Dermis blood vessel endothelial cell (primary cell): ENCODE results near the gene KCNQ1. TPM values are rescaled to one million over a fixed set of nuclear protein-coding genes. Genes with fewer than 3 reads are reported as not detected.
A peak's percentile ranks its signal among the peaks of the same experiment; 100 is the strongest.

Experiments used
- DNase-seq: peaks from one replicate; pipeline ENCODE4 v3.0.0; 2010
- total RNA-seq: library from RNA; depleted of rRNA; stranded (reverse); fragments of >200 nt; gene quantifications from 2 replicates; pipeline ENCODE4 v1.2.3, GENCODE V29; 2014

KCNQ1 gene
- total RNA-seq, 1 donor from 2014 or later = 0.34 TPM

DNA sequence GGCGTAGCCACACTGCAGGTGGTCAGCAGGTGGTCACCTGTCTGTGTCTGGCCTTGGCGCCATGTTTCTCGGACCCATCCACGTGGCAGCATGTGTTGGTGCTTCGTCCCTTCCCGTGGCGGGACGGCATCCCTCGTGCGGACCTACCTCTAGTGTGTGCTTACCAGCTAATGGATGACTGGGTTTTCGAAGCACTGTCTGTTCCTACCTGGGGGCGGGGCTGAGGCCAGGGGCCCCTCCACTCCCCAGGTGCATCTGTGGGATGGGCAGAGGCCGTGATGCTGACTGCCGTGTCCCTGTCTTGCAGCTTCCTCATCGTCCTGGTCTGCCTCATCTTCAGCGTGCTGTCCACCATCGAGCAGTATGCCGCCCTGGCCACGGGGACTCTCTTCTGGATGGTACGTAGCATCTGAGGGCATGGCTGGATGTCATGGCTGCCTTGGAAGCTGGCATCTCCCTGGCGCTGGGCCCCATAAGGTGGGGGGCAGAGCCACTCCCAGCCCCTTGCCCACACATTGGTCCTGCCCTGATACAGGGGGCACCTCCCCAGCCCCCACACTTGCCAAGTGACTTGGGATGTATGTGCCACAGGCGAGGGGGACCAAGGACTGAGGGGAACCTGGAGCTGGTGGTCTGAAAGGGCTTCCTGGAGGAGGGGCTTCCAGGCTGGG lies 82.9 kb downstream of the KCNQ1 start:
- no peak for DNase-seq

DNA sequence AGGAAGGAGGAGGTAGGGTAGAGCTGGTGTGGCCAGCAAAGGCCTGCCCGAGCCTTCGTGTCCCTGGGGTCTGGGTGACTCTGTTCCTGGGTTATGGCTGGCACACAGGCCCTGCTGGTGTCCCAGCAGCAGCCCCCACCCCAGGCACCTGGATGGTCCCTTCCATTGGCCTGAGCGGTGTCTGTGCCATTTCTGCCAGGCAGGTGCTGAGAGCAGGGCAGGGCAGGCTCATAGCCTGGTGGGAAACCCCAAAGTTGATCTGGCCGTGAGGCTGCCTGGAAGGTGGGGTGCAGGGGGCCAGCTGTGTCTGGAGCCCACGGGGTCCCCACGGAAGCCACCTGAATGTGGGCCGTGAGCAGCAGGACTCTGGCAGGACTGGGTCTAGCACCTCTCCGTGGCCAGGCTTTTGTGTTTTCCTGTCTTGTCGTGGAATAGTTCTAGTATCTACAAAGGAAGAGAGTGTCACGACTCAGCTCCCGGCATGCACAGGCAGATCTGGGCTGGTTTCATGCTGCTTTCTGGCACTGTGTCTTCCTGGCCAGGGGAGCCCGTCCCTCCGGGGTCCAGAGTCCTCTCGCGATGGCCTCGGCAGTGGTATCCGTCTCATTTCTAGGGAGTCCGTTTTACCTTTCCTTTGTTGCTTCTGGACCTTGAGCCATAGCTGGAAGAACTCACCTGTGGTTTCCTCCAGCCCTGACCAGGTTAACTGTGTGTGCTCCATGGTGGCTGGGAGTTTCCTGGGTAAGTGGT lies 83.7 kb downstream of the KCNQ1 start:
- DNase-seq = no peak

DNA sequence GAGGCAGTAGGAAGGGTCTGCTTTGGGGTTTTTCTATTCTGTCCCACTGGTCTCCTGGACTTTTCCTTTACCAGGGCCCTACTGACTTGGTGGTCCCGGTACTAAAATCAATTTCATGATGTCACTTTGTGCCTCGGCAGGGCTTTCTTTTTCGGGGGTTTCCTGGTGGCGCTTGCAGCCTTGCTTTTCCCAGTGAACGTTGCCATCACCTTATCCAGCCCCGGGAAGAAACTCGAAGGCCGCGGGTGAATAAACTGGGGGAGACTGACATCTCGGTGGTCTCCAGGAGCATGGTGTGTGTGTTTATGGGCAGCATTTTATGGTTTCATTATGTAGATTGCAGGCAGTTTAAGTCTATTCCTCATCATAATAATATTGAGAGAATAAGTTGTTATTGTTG lies 84.4 kb downstream of the KCNQ1 start:
- DNase-seq = no peak

DNA sequence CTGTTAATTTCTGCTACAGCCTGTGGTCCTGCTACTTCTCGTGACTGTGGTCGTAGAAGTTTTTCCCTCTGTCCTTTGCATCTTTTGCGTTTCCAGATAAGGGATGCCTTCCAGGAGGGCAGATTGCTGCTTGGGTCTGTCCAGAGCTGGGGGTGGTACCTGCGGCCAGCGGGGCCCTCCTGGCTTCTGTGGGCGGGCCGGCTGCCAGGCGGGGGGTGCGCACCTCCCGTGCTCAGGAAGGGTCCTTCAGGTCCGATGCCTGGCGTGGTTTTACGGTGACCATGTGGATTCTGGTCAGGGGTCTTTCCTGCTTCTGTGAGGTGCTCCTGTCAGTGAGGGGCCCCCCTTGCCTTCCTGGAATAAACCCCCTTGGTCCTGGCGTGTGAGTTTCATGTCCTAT lies 84.8 kb downstream of the KCNQ1 start:
- no peak for DNase-seq

DNA sequence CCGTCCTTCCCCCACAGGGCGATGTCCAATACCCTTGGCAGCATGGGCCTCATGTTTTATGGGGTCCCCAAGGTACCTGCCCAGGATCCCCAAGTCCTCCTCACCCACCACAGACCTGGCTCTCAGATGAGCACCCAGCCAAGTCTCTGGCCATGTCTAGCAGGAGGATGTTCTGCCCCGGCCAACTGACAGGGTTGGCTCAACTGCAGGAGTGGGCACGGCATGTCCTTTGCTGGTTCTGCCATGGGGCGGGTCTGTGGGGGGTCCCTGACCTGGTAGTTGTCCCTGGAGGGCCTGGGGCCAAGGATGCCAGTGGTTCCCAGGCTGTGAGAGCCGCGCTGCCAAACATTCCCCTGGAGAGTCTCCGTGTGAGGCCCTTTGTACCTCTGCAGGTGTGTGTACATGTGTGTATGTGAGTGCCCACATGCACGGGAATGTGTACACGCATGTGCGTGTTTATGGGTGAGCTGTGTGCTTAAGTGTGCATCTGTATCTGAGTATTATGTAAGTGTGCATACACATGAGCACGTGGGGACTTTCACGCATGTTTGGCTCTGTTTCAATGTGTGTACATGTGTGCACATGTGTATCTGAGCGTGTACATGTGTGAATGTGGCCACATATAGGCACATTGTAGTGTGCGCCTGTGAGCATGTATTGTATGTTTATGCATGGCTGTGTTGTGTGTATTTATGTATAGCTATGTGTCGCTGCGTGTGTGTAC lies 85.5 kb downstream of the KCNQ1 start:
- no peak for DNase-seq

DNA sequence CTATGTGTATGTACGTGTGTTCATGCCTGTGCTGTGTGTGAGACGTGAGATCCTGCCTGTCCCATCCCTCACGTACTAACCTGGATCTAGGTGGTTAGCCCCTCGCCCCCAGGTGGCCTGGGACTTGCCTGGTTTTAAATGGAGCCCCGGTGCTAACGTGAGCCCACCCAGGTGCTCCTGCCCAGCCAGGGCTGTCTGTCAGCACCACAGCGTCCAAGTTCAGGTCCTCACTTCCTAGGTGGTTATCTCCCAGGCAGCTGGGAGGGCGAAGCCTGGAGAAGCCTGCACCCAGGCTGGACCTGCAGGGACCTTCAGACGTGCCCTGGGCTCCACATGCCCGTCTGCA lies 86.0 kb downstream of the KCNQ1 start:
- no peak for DNase-seq

DNA sequence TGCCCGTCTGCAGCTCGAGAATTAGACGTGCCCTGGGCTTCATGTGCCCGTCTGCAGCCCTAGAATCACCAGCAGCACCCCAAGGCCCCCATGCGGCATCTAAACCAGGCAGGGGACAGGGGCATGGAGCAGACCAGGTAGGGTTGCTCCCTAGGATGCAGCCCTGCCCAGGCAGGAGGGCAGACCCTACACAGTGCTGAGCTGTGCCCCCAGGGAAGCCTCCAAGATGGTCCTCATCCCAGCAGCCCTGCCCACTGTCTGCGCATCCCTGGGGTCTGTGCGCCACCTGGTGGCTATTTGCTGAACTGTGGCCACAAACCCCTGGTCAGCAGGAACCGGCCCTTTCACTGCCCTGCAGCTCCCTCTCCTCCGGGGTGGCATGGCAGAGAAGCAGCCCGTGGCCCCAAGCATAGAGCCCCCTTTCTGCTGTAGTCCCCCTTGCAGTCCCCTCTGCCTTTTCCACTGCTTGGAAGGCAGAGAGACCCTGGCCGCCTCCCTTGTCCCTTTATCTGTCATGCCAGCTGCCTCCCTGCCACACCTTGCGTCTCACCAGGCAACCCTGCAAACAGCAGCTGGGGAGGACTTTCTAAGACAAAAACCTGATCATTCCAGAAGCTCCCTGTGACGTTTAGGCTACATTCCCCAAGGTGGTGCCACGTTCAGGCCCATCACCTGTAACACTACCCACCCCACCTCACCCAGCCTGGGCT lies 86.6 kb downstream of the KCNQ1 start:
- DNase-seq = peak; percentile 77

DNA sequence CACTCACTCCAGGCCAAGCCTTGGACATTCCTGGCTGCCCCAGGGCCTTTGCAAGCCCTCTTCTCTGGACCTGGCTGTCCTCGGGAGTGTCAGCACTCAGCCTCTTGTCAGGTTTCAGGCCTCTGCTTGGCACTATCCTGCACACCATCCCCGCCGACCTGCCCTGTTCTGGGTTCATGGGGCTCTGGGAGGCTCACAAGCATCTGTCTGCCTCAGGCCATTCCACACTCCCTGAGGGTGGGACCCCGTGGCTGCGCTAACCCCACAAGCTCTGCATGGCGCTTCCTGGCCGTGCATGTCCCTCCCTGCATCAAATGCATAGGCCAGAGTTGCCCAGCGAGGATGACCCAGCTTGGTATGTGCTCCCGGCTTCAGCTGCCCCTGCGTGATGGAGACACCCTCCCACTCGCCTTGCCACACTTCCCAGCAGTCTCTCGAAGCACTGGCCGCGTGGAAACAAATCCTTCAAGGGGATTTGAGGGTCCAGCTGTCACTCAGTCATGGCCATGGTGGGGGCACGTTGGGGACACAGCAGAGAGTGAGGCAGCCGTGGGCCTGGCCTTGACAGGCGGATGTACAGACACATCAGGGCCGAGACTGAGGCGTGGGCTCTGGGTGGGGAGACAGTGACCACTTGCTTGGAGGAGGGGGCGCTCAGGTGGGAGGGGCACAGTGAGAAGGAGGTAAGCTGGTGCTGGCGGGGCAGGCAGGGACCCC lies 87.3 kb downstream of the KCNQ1 start:
- no peak for DNase-seq

DNA sequence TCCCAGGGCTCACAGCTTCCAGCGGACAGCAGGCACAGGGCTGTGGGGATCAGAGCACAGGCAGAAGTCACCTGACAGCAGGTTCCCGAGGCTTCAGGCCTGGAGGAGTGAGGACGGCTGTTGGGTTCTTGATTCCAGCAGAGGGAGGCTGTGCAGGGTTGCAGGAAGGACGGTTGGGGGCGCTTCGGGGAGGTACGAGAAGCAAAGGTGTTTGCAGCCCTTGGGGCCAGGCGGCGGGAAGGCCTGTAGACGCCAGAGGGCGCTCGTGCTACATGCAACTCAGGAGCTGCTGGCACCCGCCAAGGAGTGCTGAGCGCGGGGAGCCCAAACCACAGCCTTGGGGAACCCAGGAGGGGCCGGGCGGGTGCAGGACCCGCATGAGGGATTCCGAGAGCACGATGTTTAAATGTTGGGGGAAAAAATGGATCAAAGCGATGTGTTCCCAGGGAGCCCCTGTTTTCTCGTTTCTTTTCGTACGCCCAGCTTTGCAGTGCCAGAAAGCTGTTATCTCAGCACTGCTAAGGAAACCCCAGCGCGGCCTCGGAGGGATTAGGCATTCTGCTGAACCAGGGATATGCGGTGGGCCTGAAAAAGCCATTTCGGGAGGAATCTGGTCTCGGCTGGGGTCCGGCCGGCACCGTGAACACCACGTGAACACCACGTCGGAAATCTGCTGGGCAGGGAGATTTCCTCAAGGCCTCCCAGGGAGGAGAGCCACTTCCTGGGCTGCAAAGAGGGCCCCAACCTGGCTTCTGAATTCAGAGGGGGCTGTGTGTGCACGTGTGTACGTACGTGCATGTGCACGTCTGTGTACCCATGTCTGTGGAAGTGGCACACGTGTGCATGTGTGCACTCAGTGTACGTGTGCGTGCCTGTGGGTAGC lies 88.1 kb downstream of the KCNQ1 start:
- peak; percentile 95 for DNase-seq

DNA sequence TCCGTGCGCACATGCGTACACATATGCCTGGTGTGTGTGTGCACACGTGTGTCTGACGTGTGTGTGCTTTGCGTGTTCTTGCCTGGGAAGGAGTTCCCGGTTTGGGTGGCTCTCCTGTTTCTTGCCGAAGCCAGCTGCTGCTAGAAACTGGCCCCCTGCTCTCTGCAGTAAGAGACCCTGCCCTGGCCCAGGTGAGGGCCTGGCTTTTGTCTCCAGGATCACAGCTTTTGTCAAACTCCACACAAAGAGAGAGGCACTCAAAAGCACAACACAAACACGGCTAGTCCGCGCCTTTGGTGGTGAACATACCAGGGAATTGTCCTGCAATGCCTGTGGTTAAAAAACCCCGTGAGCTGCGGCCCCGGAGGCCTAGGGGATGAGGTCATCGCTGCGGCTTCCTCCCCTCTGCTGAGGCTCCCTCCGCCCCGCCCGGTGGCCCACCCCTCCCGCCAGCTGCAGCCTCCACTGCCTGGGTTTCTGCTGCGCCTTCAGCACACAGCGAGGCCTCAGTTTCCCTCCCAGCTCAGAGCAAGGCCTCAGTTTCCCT lies 88.9 kb downstream of the KCNQ1 start:
- DNase-seq = peak; percentile 71

DNA sequence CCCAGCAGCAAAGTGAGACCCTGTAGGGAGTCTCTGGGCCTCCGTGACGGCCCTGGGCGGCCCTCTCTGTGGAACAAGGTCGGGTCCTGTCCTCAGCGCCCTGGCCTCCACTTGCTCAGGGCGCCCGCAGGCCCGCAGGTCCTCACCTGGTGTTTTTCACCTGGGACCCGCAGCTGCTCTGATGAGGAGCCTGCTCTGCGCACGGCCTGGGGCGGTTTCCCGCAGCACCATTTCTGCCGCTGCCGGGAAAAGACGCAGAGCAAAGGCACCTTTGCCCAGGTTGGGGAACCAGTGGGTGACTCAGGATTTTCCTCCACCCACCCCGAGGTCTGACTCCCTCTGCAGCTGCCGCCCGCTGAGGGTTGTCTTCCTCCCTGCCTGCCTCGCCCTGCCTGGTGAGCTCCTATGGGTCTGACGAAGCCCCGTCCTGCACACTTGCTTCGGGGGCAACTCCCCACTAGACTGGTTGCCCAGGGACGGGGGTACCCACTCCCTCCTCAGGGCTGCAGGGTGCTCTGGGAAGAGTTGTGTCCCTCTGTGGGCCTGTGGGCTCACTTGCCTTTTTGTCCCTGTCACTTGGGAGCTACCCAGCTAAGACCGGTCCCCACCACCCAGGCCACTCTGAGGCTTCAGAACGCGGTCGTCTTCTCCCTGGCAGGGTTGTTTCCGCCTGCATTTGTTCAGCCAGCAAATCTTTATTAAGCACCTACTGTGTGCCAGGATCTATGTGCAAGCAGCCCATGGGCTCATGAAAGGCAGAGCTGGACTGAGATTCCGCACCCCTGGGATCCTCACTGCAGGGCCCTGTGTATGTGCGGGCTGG lies 89.5 kb downstream of the KCNQ1 start:
- no peak for DNase-seq

DNA sequence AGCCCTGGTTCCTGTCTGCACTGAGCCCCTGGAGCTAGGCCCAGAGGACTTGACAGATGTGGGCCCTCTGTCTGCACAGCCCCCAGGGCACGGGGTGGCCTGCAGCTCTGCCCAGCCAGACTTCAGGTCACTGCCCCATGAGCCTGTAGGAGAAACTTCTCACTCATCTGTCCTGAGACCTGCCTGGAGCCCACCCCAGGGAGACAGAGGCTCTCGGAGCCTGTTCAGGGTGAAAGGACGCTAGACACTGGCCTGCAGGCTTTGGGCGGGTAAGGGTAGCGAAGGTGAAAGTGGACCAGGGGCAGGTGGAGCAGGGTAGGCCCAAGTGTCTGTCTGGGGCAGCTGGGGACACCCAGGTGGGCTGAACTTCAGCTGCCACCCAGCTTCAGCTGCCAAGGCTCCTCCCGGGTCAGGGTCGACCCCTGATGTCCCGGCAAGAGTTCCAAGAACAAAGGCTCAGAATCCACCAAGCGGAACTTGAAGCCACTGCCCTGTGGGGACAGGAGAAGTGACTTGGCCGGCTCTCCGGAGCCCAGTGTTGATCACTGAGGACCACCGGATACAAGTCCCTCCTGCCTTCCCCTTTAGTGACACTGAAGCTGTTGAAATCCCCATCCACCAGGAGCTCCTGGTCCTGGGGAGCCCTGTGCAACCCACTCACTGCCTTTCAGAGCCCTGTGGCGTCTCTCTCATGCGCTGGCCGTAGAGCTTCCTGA lies 90.3 kb downstream of the KCNQ1 start:
- DNase-seq = no peak

DNA sequence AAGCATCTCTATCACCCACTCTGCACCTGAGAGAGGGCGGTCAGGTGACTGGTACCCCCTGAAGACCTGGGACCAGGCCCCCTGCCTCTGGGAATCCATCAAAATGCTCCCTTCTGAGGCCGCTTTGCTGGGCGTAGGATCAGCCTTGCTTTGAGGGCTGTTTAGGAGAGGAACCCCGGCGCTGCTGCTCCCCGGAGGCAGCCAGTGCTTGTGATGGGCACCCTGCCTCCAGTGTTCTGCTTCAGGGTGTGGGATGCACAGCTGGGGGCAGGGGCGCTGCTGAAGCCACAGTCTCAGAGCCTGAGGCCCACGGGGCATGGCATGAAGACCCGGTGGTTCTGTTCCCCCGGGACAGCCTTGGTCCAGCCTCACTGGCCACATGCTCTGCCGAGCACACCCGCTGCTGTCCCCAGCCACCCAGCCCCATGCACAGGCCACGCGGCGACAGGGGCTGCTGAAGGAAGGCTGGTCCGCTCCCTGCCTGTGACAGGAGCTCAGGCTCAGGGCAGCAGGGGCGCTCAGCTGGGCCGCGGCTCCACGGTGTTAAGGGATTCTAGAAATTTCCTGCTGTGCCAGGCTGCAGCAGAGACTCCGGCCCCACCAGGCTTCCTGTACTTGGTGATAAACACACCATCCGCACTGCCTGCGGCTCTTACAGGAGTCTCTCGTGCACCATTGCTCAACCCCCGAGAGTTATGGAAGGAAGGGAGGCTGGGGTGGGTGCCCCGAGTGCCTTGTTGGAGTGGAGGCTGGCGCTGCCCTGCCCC lies 91.0 kb downstream of the KCNQ1 start:
- no peak for DNase-seq

DNA sequence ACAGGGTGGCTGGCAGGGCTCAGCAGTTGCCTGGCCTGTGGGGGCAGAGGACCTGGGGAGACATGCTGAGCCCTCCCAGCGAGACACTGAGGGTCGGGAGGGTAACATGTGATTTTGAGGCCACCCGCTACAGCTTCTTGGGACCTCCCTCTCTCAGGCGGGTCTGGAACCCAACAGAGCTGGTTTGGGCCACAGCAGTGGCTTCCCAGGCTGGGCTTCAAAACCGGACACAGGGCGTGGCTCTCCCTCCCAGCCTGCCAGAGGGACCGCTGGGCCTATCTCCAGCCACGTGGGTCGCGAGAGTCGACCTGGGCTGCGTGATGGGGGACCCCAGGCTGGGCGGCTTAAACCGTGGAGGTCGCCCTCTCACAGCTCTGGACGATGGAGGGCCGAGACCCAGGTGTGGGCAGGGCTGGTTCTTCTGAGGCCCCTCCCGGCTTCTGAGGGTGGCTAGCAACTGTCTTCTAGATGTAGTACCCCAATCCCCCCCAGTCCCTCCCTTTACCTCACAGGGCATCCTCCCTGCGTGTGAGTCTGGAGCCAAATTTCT lies 91.7 kb downstream of the KCNQ1 start:
- DNase-seq = no peak

DNA sequence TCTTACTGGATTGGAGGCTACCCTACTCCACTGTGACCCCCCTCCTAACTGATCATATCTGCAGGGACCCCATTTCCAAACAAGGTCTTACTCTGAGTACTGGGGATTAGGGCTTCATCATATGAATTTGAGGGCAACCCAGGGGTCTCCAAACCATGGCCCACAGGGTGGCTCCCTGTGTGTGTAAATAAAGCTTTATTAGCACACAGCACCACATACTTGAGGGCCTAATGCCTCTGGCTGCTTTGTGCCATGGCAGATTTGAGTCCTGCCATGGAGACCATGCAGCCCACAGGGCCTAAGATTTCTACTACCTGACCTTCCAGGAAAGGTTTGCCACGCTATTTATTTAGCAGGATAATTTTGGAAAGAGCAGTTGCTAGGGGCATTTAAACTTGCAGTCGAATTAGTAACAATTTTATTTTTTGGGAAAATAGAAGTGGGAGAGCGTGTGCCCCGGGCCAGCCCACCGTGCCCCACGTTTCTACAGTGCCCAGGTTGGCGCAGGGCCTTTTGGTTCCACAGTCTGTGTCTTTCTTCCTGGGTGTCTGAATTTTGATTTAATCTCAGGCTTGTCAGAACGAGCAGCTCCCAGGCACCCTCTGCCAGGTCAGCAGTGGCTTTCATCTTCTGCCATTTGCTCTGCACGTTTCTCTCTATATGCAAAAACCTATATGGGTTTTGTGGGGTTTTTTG lies 92.3 kb downstream of the KCNQ1 start:
- no peak for DNase-seq

DNA sequence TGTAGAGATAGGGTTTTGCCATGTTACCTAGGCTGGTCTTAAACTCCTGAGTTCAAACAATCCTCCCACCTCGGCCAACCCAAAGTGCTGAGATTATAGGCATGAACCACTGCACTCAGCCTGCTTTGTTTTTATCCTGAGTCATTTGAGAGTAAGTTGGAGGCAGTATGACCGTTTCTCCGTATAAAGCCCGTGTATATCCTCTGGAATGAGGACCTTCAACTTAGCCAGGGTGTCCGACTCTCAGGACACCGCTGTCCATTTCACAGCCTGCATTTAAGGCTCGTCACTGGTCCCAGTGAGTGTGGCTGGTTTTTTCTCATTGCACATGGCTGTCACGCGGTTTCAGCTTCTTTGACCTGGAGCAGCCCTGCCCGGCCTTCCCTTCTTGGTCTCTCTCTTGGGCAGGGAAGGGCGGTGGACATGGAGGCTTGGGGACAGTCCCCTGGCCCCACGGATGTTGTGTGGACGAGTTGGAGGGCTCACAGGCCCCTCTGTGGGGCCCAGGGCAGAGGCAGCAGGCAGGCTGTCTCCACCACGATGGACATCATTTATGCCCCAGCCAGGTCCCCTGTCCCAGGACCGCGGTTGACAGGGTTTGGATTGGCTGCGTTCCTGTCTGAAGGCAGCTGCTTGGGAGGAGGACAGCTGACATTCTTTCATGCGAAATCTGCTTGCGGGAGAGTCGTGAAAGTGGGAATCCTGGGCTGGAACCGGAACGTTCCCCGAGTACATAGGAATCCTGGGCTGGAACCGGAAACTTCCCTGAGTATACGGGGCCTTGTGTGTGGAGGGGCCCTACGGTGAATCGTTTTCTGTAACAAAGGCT lies 93.3 kb downstream of the KCNQ1 start:
- DNase-seq = no peak

DNA sequence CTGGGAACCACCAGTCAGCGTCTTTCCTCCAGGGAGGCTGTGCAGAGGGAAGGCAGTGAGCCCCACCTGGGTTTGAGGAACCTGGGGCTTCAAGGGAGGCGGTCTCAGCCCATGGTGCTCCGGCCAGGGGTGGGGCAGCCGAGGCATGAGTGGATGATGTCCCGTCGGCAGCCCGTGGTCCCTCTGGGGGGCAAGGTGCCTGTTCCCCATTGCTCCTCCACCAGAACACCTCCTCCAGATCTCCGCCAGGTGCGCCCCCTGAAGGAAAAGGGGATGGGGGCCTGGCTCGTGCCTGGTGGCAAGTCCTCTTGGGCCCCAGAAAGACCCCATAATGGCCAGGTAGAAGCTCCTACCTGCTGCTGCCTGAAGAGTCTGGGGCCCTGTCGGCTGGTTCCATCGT lies 94.1 kb downstream of the KCNQ1 start:
- DNase-seq = no peak
